IMR-90 (cell line): ENCODE results near the gene SYPL2. TPM values are rescaled to one million over a fixed set of nuclear protein-coding genes. Genes with fewer than 3 reads are reported as not detected.

ENCODE experiments used
- ATAC-seq: fragments of 200-7000 bp; cut with Tn5 transposase; 2 replicates; pipeline ENCODE4 v1.9.1; 2020; ENCODE audit warnings: low read depth, mild to moderate bottlenecking, moderate library complexity
- BruUV-seq: library from RNA; stranded (reverse); fragments of 400-500 nt; replicated peaks from 2 replicates; lab custom pipeline; 2021; lab: Mats Ljungman, UMichigan
- CTCF ChIA-PET: fragments of 300-600 bp; formaldehyde crosslinking; extraction: SDS; loops from one replicate; lab custom pipeline; 2021; ENCODE audit warnings: antibody characterized with exemption; lab: Yijun Ruan, JAX
- POLR2A ChIA-PET: fragments of 300-600 bp; sonication (Branson Sonifier 250); formaldehyde crosslinking; loops from one replicate; lab custom pipeline; 2022; ENCODE audit warnings: antibody characterized with exemption; ENCODE audit not compliant: unreplicated experiment; lab: Charles Lee
- DNase-seq: peaks from one replicate; pipeline ENCODE4 v3.0.0; 2013
- H2AFZ ChIP-seq: replicated peaks from 2 replicates; pipeline ENCODE3; 2013; ENCODE audit warnings: low read length, mild to moderate bottlenecking; ENCODE audit not compliant: poor library complexity
- H2AK5ac ChIP-seq: 2 replicates; pipeline ENCODE4 v1.6.1; 2013; ENCODE audit warnings: low read depth, low read length, inconsistent platforms
- H2AK9ac ChIP-seq: replicated peaks from 2 replicates; pipeline ENCODE3; 2013; ENCODE audit warnings: mild to moderate bottlenecking, low read depth, low read length, moderate library complexity; ENCODE audit not compliant: poor library complexity
- H2BK120ac ChIP-seq: 2 replicates; pipeline ENCODE4 v1.6.1; 2013; ENCODE audit warnings: low read depth, low read length, inconsistent platforms
- H2BK15ac ChIP-seq: 3 replicates; pipeline ENCODE4 v1.6.1; 2013; ENCODE audit warnings: low read depth, low read length, inconsistent platforms
- H2BK20ac ChIP-seq: 2 replicates; pipeline ENCODE4 v1.6.1; 2013; ENCODE audit warnings: low read depth, mild to moderate bottlenecking, inconsistent platforms, low read length, moderate library complexity
- H2BK5ac ChIP-seq: 2 replicates; pipeline ENCODE4 v1.6.1; 2013; ENCODE audit warnings: mild to moderate bottlenecking, low read depth, low read length, inconsistent platforms; ENCODE audit not compliant: poor library complexity, severe bottlenecking
- H3K14ac ChIP-seq: replicated peaks from 2 replicates; pipeline ENCODE4 v1.6.1; 2013; ENCODE audit warnings: low read depth, low read length, inconsistent platforms
- H3K18ac ChIP-seq: 2 replicates; pipeline ENCODE4 v1.6.1; 2013; ENCODE audit warnings: low read depth, low read length, control low read depth
- H3K23ac ChIP-seq: 2 replicates; pipeline ENCODE4 v1.6.1; 2013; ENCODE audit warnings: low read depth, low read length, inconsistent platforms
- H3K27ac ChIP-seq: 2 replicates; pipeline ENCODE4 v1.5.1; 2013; ENCODE audit warnings: mild to moderate bottlenecking, control low read depth, low read length; ENCODE audit not compliant: insufficient read depth
- H3K27me3 ChIP-seq: 2 replicates; pipeline ENCODE4 v1.6.1; 2013; ENCODE audit warnings: low read length; ENCODE audit not compliant: control insufficient read depth, insufficient read depth
- H3K36me3 ChIP-seq: 2 replicates; pipeline ENCODE4 v1.6.1; 2013; ENCODE audit warnings: low read length, mixed read lengths; ENCODE audit not compliant: control insufficient read depth, insufficient read depth
- H3K4ac ChIP-seq: 2 replicates; pipeline ENCODE4 v1.6.1; 2013; ENCODE audit warnings: low read depth, low read length, inconsistent platforms
- H3K4me1 ChIP-seq: 2 replicates; pipeline ENCODE4 v1.6.1; 2013; ENCODE audit warnings: low read length, mixed read lengths; ENCODE audit not compliant: control insufficient read depth, insufficient read depth
- H3K4me2 ChIP-seq: 2 replicates; pipeline ENCODE4 v1.6.1; 2013; ENCODE audit warnings: low read depth, mild to moderate bottlenecking, control low read depth, low read length, moderate library complexity
- H3K4me3 ChIP-seq: 2 replicates; pipeline ENCODE4 v1.5.1; 2013; ENCODE audit warnings: low read depth, mild to moderate bottlenecking, control low read depth, low read length, moderate library complexity; ENCODE audit not compliant: insufficient read depth
- H3K56ac ChIP-seq: 2 replicates; pipeline ENCODE4 v1.6.1; 2013; ENCODE audit warnings: low read length, inconsistent platforms; ENCODE audit not compliant: insufficient read depth; ENCODE audit errors: extremely low read depth
- H3K79me1 ChIP-seq, 2 experiments: 2 replicates each; pipeline ENCODE4 v1.6.1; 2013; ENCODE audit warnings: low read length in 2 of 2, inconsistent platforms in 1 of 2, low read depth in 1 of 2
- H3K9ac ChIP-seq: 2 replicates; pipeline ENCODE4 v1.6.1; 2013; ENCODE audit warnings: low read depth, low read length, control low read depth
- H3K9me1 ChIP-seq: 2 replicates; pipeline ENCODE4 v1.6.1; 2013; ENCODE audit warnings: low read length, inconsistent platforms; ENCODE audit not compliant: insufficient read depth
- H3K9me3 ChIP-seq: 2 replicates; pipeline ENCODE4 v1.6.1; 2013; ENCODE audit warnings: low read length; ENCODE audit not compliant: control insufficient read depth, insufficient read depth
- H4K20me1 ChIP-seq: 2 replicates; pipeline ENCODE4 v1.6.1; 2013; ENCODE audit warnings: low read length, inconsistent platforms; ENCODE audit not compliant: insufficient read depth
- H4K5ac ChIP-seq: 2 replicates; pipeline ENCODE4 v1.6.1; 2013; ENCODE audit warnings: mild to moderate bottlenecking, low read depth, low read length, control low read depth
- H4K8ac ChIP-seq, 2 experiments: 2 replicates each; pipeline ENCODE4 v1.6.1; 2013; ENCODE audit warnings: low read depth in 2 of 2, low read length in 2 of 2, control low read depth in 1 of 2, inconsistent platforms in 1 of 2
- H4K91ac ChIP-seq: 2 replicates; pipeline ENCODE4 v1.6.1; 2013; ENCODE audit warnings: low read depth, low read length, inconsistent platforms; ENCODE audit not compliant: insufficient read depth
- CEBPB ChIP-seq: IDR thresholded peaks from 2 replicates; pipeline ENCODE4 v1.6.1; 2012; ENCODE audit warnings: low read depth, low read length, improper control_type of control experiment
- FOS ChIP-seq: fragments of 150-350 bp; IDR thresholded peaks from 2 replicates; pipeline ENCODE4 v1.6.1; 2016; ENCODE audit warnings: low read depth, low read length
- MXI1 ChIP-seq: IDR thresholded peaks from 2 replicates; pipeline ENCODE4 v1.6.1; 2012; ENCODE audit warnings: low read depth, mild to moderate bottlenecking, low read length, moderate library complexity, borderline replicate concordance
- NFE2L2 ChIP-seq: fragments of 150-350 bp; IDR thresholded peaks from 2 replicates; pipeline ENCODE4 v1.6.1; 2016; ENCODE audit warnings: low read depth, mild to moderate bottlenecking, low read length
- WGBS, 2 experiments: methylation state at CpG; one replicate each; pipeline versions ENCODE4 v1.1.5 to v1.1.7; 2013; ENCODE audit warnings: missing lambda C conversion rate in 2 of 2; ENCODE audit not compliant: insufficient read length in 1 of 2; ENCODE audit errors: extremely low coverage in 2 of 2; 5-methylcytosine and 5-hydroxymethylcytosine counted together
- dilution Hi-C: fragments of 300-500 bp; cut with HindIII; formaldehyde crosslinking; loops from one replicate; pipeline ENCODE4 v1.14.3; 2018; ENCODE audit warnings: low sequenced_read_pairs; ENCODE audit not compliant: unreplicated experiment
- in situ Hi-C: fragments of 300-500 bp; cut with MboI; formaldehyde crosslinking; loops from 3 replicates; pipeline ENCODE4 v1.14.3; 2019; ENCODE audit warnings: low sequenced_read_pairs, inconsistent platforms, mixed read lengths
- intact Hi-C: fragments of 100-400 bp; cut with micrococcal nuclease; formaldehyde crosslinking; loops from 2 replicates; pipeline ENCODE4 v1.10.0; 2022
- polyA plus RNA-seq, 3 experiments: library from polyadenylated mRNA; depleted of rRNA; stranded (reverse); fragments of >200 nt; gene quantifications; 2 replicates each; pipeline ENCODE4 v1.2.3, GENCODE V29; 2012; ENCODE audit warnings: low replicate concordance in 1 of 3
- total RNA-seq: library from RNA; depleted of rRNA; stranded (reverse); fragments of >200 nt; gene quantifications from 2 replicates; pipeline ENCODE4 v1.2.3, GENCODE V29; 2012

SYPL2 gene
- total and polyA plus RNA-seq, 2 of the 4 experiments (the other 2 are of a cell fraction): under 0.01 to 0.65 TPM

DNA sequence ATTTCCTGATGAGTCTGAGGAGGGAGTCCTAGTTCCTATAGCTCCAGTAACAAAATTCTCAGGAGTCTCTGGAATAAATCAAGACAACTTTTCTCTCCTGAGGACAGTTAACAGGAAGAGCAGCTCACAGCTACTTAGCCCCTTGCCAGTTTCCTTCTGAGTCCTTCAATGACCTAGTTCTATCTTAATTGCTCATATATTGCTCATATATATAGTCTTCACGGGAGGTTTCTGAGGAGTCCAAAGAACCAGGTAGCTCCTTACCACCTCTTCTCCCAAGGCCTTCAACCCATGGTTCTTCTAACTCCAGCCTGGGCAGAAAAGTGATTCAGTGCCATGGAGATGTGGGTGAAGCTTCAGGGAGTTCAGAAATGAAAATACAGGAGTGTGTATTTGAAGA, 38.6 kb downstream of the SYPL2 start:
- Histone ChIP-seq H3K4me3 (no peak overlapping the region), H3K4me2 (no peak overlapping the region), H4K20me1 (peaks cover 7% of the 10 kb centered on the region), H2BK15ac (no peak overlapping the region), H3K23ac (no peak overlapping the region), H2BK5ac (no peak overlapping the region), H3K27ac (no peak overlapping the region), H3K18ac (no peak overlapping the region), H4K8ac (no peak overlapping the region), H3K14ac (no peak overlapping the region), H3K9me3 (no peaks in the 10 kb centered on the region), H2AFZ (no peak overlapping the region), H3K4me1 (peaks cover 22% of the 10 kb centered on the region), H3K36me3 (peaks cover 2% of the 10 kb centered on the region; the same call in 1 of the 2 replicates), H2BK20ac (no peak overlapping the region), H2AK9ac (no peak overlapping the region), H3K9ac (no peak overlapping the region), H3K4ac (no peak overlapping the region), H3K9me1 (peaks cover 22% of the 10 kb centered on the region), H4K91ac (no peak overlapping the region), H3K79me1 (peaks cover 0 to 16% of the 10 kb centered on the region in 2 experiments; a peak in 2 of 4 replicates), H2BK120ac (no peak overlapping the region), H4K5ac (no peak overlapping the region), H2AK5ac (no peak overlapping the region), H3K27me3 (peaks cover 3% of the 10 kb centered on the region; the same call in 1 of the 2 replicates), H3K56ac (no peak overlapping the region)
- CTCF ChIA-PET: interaction anchor here (1.0 kb wide), 1 partner anchor 14 kb away, joined by 3 read pairs; no protein-coding TSS in a partner anchor
- intact Hi-C loops (no loop called here), in situ Hi-C loops (no loop called here), dilution Hi-C loops (no loop called here)
- POLR2A ChIA-PET: no interaction called here
- ATAC-seq (no peak), DNase-seq (no peak)
- no TSS peak for BruUV-seq
- TF ChIP-seq CEBPB (no peak), FOS (no peak), NFE2L2 (no peak), MXI1 (no peak)
- WGBS, 2 experiments: no CpG with 5 or more reads among the region's 1 CpG
